Upper lobe of left lung (tissue), 4 donors: ENCODE measurements around the gene GAS2L1.

Source experiments
- EP300 ChIP-seq, 4 donors: sonication (generic); formaldehyde crosslinking; IDR thresholded peaks; one replicate each; pipeline ENCODE4 v1.5.1; 2017; ENCODE audit warnings: antibody characterized with exemption in 4 of 4, control low read depth in 2 of 4
- POLR2A ChIP-seq, 4 donors: fragments of 450-650 bp; IDR thresholded peaks; one replicate each; pipeline ENCODE4 v1.5.1; 2016 to 2017; ENCODE audit warnings: antibody characterized with exemption in 4 of 4, mild to moderate bottlenecking in 2 of 4
- POLR2AphosphoS5 ChIP-seq, 2 donors: sonication (generic); formaldehyde crosslinking; IDR thresholded peaks; one replicate each; pipeline ENCODE4 v1.5.1; 2017; ENCODE audit warnings: antibody characterized with exemption in 2 of 2
- TF ChIP-seq, protein P1 (sequence below), 6 experiments: fragments of 450-650 bp in 4 of 6; fragments of 200-600 bp in 2 of 6; sonication (generic) in 2 of 6; IDR thresholded peaks; one replicate each; pipeline ENCODE4 v1.5.1; 2016 to 2019; ENCODE audit warnings: antibody characterized with exemption in 6 of 6

DNA sequence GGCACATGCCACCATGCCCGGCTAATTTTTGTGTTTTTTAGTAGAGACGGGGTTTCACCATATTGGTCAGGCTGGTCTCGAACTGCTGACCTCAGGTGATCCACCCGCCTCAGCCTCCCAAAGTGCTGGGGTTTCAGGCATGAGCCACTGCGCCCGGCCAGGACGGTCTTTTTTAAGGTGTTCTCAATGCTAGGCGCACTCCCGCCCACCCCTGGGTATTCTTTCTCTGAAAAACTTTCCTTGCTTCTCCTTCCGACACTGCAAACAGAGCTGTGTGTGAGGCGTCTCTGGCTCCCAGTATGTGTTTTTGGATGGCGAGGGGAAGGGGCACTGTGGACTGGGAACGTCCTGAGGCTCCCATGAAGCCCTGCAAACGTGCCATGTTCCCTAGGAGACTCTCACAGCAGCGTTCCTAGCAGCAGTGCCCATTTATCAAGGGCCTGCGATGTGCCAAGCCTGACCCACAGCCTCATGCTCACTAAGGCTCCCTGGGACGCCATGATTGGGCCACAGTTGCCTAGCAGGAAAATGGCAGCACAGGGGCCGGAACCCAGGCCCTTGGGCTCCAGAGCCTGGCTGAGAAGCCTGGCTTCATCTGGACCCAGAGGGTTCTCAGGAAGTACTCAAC lies 11.5 kb downstream of the GAS2L1 start:
- TF ChIP-seq, protein P1, sequence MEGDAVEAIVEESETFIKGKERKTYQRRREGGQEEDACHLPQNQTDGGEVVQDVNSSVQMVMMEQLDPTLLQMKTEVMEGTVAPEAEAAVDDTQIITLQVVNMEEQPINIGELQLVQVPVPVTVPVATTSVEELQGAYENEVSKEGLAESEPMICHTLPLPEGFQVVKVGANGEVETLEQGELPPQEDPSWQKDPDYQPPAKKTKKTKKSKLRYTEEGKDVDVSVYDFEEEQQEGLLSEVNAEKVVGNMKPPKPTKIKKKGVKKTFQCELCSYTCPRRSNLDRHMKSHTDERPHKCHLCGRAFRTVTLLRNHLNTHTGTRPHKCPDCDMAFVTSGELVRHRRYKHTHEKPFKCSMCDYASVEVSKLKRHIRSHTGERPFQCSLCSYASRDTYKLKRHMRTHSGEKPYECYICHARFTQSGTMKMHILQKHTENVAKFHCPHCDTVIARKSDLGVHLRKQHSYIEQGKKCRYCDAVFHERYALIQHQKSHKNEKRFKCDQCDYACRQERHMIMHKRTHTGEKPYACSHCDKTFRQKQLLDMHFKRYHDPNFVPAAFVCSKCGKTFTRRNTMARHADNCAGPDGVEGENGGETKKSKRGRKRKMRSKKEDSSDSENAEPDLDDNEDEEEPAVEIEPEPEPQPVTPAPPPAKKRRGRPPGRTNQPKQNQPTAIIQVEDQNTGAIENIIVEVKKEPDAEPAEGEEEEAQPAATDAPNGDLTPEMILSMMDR (IDR thresholded peaks at IDR 0.05) = no peak
- TF ChIP-seq POLR2A (IDR thresholded peaks at IDR 0.05) = no peak
- no peak for TF ChIP-seq EP300 (IDR thresholded peaks at IDR 0.05)
- no peak for TF ChIP-seq POLR2AphosphoS5 (IDR thresholded peaks at IDR 0.05)
